ENCODE results near the gene MLLT1. TPM values are rescaled to one million over a fixed set of nuclear protein-coding genes. Genes with fewer than 3 reads are reported as not detected.

MLLT1 gene
- total RNA-seq, 2 donors from 2014 or later, result 16.3 to 23.7 TPM

DNA sequence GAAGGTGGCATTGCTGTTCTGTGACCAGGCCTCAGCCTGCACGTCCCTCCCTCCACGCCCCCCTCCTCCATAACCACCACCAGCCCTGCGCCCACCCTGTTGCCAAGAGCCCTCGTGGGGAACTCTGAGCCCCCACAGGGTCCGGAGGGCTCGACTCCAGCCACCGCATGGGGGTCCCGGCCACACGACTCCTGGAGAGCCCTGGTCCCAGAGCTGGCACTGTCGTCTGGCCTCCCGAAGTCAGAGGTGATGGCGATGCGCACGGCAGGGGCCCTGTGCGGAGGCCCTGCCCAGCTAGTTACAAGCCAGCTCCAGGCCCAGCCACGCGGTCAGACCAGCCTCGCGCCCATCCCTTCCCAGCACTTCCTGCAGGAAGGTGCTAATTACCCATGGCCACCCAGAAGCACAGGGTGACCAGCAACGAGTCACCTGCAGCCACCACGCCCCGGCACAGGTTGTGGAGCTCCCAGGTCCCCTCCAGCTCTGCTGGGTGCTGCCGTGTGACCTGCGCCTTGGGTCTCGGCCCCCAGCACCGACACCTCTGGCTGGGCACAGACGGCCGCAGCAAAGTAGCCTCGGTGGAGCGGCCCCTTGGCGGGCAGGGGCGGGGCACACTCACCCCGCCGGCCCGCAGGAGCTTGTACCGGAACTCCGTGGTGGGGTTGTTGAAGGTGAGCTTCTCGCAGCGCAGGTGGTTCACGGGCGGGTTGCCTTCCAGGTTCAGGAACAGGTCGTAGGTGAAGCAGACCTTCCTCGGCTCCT is 49.6 kb downstream of the MLLT1 start:
- no peaks in the 10 kb centered on the region for H3K9me3 ChIP-seq
- 95 to 100% methylated on average over 5 to 36 of the region's 43 CpGs for WGBS, 2 donors
- peaks cover 26% of the 10 kb centered on the region for H3K4me1 ChIP-seq
- DNase-seq, result no peak
- H3K4me3 ChIP-seq, result no peak overlapping the region
- intact Hi-C loops (cut with DNase I), result loop anchor here (5.0 kb wide), 1 partner anchor 37 kb away; no protein-coding TSS in a partner anchor
- TF ChIP-seq, protein P1, sequence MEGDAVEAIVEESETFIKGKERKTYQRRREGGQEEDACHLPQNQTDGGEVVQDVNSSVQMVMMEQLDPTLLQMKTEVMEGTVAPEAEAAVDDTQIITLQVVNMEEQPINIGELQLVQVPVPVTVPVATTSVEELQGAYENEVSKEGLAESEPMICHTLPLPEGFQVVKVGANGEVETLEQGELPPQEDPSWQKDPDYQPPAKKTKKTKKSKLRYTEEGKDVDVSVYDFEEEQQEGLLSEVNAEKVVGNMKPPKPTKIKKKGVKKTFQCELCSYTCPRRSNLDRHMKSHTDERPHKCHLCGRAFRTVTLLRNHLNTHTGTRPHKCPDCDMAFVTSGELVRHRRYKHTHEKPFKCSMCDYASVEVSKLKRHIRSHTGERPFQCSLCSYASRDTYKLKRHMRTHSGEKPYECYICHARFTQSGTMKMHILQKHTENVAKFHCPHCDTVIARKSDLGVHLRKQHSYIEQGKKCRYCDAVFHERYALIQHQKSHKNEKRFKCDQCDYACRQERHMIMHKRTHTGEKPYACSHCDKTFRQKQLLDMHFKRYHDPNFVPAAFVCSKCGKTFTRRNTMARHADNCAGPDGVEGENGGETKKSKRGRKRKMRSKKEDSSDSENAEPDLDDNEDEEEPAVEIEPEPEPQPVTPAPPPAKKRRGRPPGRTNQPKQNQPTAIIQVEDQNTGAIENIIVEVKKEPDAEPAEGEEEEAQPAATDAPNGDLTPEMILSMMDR (IDR thresholded peaks at IDR 0.05), result no peak
- H3K27me3 ChIP-seq, result no peaks in the 10 kb centered on the region
- no peak overlapping the region for H3K27ac ChIP-seq
- ATAC-seq, result no peak
- H3K36me3 ChIP-seq (replicated peaks in 1 of 2; ENCODE audit: insufficient read depth in 1 of 2, low read depth in 2 of 2), result peaks cover 0 to 1% of the 10 kb centered on the region in 2 donors

DNA sequence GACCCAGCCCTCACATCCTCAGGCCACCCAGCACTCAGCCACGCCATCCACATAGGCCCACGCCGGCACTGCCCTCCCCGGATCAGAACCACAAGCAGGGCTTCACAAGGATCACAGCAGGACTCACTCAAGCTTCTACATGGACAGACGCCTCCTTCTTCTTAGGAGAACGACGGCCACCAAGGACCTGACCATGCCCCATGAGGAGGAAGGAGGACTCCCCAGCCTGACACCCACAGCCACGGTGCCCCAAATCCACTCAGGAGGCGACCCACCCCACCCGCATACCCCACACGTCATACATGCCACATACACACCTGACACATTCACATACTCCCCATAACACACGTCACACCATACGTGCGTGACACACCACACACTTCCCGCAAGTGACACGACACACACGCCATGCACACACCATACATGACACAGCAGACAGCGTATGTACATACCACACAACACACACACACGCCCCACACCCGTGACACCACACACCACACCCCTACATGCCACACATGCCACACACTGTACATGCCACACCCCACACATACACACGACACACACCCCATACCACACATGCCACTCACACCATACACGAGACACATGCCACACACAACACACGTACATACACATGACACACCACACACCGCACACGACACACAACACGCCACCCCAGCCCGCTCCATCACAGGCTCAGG is 50.4 kb downstream of the MLLT1 start:
- ATAC-seq, result no peak
- intact Hi-C loops (cut with DNase I), result no loop called here
- 93 to 95% methylated on average over 27 of the region's 27 CpGs for WGBS, 2 donors

DNA sequence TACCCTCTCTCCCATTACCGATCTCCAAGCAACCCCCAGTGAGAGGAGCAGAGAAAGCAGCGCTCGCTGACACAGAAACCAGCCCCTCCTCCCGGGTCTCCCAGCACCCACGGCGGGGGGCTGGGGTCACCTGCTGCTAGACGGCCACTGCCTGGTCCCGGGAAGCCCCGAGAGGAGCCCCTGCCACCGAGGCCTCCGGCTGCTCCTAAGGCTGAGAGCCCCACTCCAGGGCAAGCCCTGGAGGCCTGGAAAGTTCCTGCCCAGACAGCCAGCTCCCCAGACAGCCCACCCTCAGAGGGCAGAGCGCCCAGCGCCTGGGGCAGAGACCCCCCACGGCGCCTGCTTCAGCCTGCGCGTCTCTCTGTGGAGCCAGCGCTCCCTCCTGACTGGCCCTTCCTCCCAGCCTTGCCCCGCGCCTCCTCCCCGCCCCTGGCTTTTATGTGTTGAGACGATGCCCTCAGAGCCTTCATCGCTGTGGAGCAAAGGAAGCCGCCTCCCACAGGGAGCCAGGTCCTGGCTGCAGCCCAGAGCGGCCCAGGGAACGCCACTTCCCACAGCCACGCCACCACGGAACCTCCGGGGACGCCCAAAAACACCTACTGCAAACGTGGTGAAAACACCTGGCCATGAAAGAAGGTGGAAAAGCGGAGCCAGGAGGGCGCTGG is 51.1 kb downstream of the MLLT1 start:
- no peaks in the 10 kb centered on the region for H3K27me3 ChIP-seq
- DNase-seq (no peak), ATAC-seq (no peak)
- peaks cover 22% of the 10 kb centered on the region for H3K4me1 ChIP-seq
- H3K36me3 ChIP-seq (replicated peaks in 1 of 2; ENCODE audit: insufficient read depth in 1 of 2, low read depth in 2 of 2), result peaks cover 0 to 1% of the 10 kb centered on the region in 2 donors
- H3K9me3 ChIP-seq, result no peaks in the 10 kb centered on the region
- intact Hi-C loops (cut with DNase I), result no loop called here
- TF ChIP-seq POLR2A (IDR thresholded peaks at IDR 0.05), result no peak
- TF ChIP-seq, protein P1 (IDR thresholded peaks at IDR 0.05), result no peak
- no peak overlapping the region for H3K4me3 ChIP-seq
- H3K27ac ChIP-seq, result no peak overlapping the region
- 82 to 87% methylated on average over 16 to 33 of the region's 33 CpGs for WGBS, 2 donors

More for the DNA sequence above, 50.4 kb downstream of the MLLT1 start:
- no peak for TF ChIP-seq POLR2A (IDR thresholded peaks at IDR 0.05)
- TF ChIP-seq, protein P1 (IDR thresholded peaks at IDR 0.05), result no peak
- no peak for DNase-seq
- Histone ChIP-seq H3K36me3 (replicated peaks in 1 of 2; ENCODE audit: insufficient read depth in 1 of 2, low read depth in 2 of 2) (peaks cover 0 to 1% of the 10 kb centered on the region in 2 donors), H3K9me3 (no peaks in the 10 kb centered on the region), H3K4me3 (no peak overlapping the region), H3K4me1 (peaks cover 24% of the 10 kb centered on the region), H3K27me3 (no peaks in the 10 kb centered on the region), H3K27ac (no peak overlapping the region)

- Histone ChIP-seq H3K9me3 (no peaks in the 10 kb centered on the region), H3K27ac (no peak overlapping the region), H3K4me1 (peaks cover 22% of the 10 kb centered on the region), H3K27me3 (no peaks in the 10 kb centered on the region), H3K4me3 (no peak overlapping the region), H3K36me3 (replicated peaks in 1 of 2; ENCODE audit: insufficient read depth in 1 of 2, low read depth in 2 of 2) (peaks cover 0 to 1% of the 10 kb centered on the region in 2 donors)
- intact Hi-C loops (cut with DNase I), result no loop called here
- no peak for DNase-seq
- 83 to 93% methylated on average over 9 to 12 of the region's 12 CpGs for WGBS, 2 donors
- TF ChIP-seq, protein P1 (IDR thresholded peaks at IDR 0.05), result no peak
- no peak for TF ChIP-seq POLR2A (IDR thresholded peaks at IDR 0.05)
- ATAC-seq, result no peak
Observed at GRCh38 chr19:6227936-6228325, 51.8 kb downstream of the MLLT1 start.
